HepG2 (cell line): ENCODE results near the gene FHIT. TPM values are rescaled to one million over a fixed set of nuclear protein-coding genes. Genes with fewer than 3 reads are reported as not detected.

ENCODE experiments used
- ATAC-seq: fragments of 200-7000 bp; cut with Tn5 transposase; 3 replicates; pipeline ENCODE4 v1.9.1; 2020; ENCODE audit warnings: mild to moderate bottlenecking, moderate library complexity
- BruUV-seq: library from RNA; stranded (reverse); fragments of 400-500 nt; replicated peaks from 2 replicates; lab custom pipeline; 2021; lab: Mats Ljungman, UMichigan
- CTCF ChIA-PET: fragments of 300-600 bp; formaldehyde crosslinking; extraction: SDS; loops from one replicate; lab custom pipeline; 2021; ENCODE audit warnings: low total read pairs, inconsistent platforms, low intra/inter-chr PET ratio; lab: Yijun Ruan, JAX
- POLR2A ChIA-PET: fragments of 350-600 bp; sonication (Branson Sonifier 250); formaldehyde crosslinking; loops from one replicate; lab custom pipeline; 2020; ENCODE audit warnings: antibody characterized with exemption, inconsistent platforms; lab: Yijun Ruan, JAX
- DNase-seq: peaks from one replicate; pipeline ENCODE4 v3.0.0-alpha.2; 2015; ENCODE audit warnings: low spot score
- FAIRE-seq: peaks from 3 replicates; lab custom pipeline; 2011; peaks lifted over from hg19 to GRCh38; lab: Jason Lieb, UNC
- H2AFZ ChIP-seq: one replicate; pipeline ENCODE4 v1.6.1; 2011; ENCODE audit warnings: low read length, inconsistent platforms
- H3K27ac ChIP-seq: fragments of 300-600 bp; 3 replicates; pipeline ENCODE4 v1.8.0; 2011; ENCODE audit warnings: mixed run types, mild to moderate bottlenecking, mixed read lengths, low read length, inconsistent platforms; ENCODE audit not compliant: insufficient read depth; ENCODE audit errors: extremely low read length
- H3K27me3 ChIP-seq, 2 experiments: fragments of 200-600 bp in 1 of 2; 2 replicates in 1 of 2; 3 replicates in 1 of 2; pipeline versions ENCODE4 v1.6.0 to v1.8.0; 2011; ENCODE audit warnings: low read length in 2 of 2, mild to moderate bottlenecking in 2 of 2, moderate library complexity in 2 of 2, inconsistent platforms in 1 of 2; ENCODE audit not compliant: insufficient read depth in 2 of 2, control insufficient read depth in 1 of 2
- H3K36me3 ChIP-seq, 2 experiments: fragments of 200-600 bp in 1 of 2; replicated peaks in 1 of 2; 2 replicates in 1 of 2; 3 replicates in 1 of 2; pipeline versions ENCODE4 v1.5.1 to v1.8.0; 2011; ENCODE audit warnings: low read length in 2 of 2, inconsistent platforms in 1 of 2; ENCODE audit not compliant: insufficient read depth in 2 of 2, control insufficient read depth in 1 of 2
- H3K4me1 ChIP-seq: 2 replicates; pipeline ENCODE4 v1.5.1; 2012; ENCODE audit warnings: low read length, inconsistent platforms; ENCODE audit not compliant: insufficient read depth
- H3K4me2 ChIP-seq: 2 replicates; pipeline ENCODE4 v1.6.0; 2011; ENCODE audit warnings: low read depth, low read length, inconsistent platforms
- H3K4me3 ChIP-seq, 3 experiments: fragments of 200-600 bp in 1 of 3; sonication (generic), shearing (Covaris generic) in 1 of 3; replicated peaks in 1 of 3; 2 replicates each; pipeline ENCODE4 v1.5.1; 2011 to 2016; ENCODE audit warnings: low read length in 3 of 3, inconsistent platforms in 2 of 3, low read depth in 2 of 3, mild to moderate bottlenecking in 2 of 3, control low read depth in 1 of 3, mixed read lengths in 1 of 3; ENCODE audit not compliant: insufficient read depth in 1 of 3
- H3K79me2 ChIP-seq: one replicate; pipeline ENCODE4 v1.6.1; 2011; ENCODE audit warnings: low read length, inconsistent platforms; ENCODE audit not compliant: insufficient read depth
- H3K9ac ChIP-seq: 2 replicates; pipeline ENCODE4 v1.6.0; 2011; ENCODE audit warnings: mild to moderate bottlenecking, low read depth, low read length, inconsistent platforms; ENCODE audit not compliant: insufficient read depth
- H3K9me3 ChIP-seq: 2 replicates; pipeline ENCODE4 v1.5.1; 2012; ENCODE audit warnings: mild to moderate bottlenecking, low read length
- H4K20me1 ChIP-seq: 2 replicates; pipeline ENCODE4 v1.6.0; 2011; ENCODE audit warnings: inconsistent platforms, mild to moderate bottlenecking, low read length, moderate library complexity; ENCODE audit not compliant: insufficient read depth
- AHR ChIP-seq: IDR thresholded peaks from 2 replicates; pipeline ENCODE4 v1.6.1; 2018; ENCODE audit warnings: missing genetic modification reagents, missing compliant biosample characterization
- CCDC6 ChIP-seq: sonication (generic); formaldehyde crosslinking; IDR thresholded peaks from 2 replicates; pipeline ENCODE4 v1.8.1; 2022; ENCODE audit warnings: mild to moderate bottlenecking, missing genetic modification reagents, moderate library complexity
- JUN ChIP-seq: sonication (generic); formaldehyde crosslinking; IDR thresholded peaks from 2 replicates; pipeline ENCODE4 v1.4.0; 2020; ENCODE audit warnings: mild to moderate bottlenecking, missing genetic modification reagents
- MZF1 ChIP-seq: sonication (generic); formaldehyde crosslinking; IDR thresholded peaks from 2 replicates; pipeline ENCODE4 v1.8.1; 2023; ENCODE audit warnings: mild to moderate bottlenecking, missing genetic modification reagents, borderline replicate concordance
- NR2F2 ChIP-seq: IDR thresholded peaks from 2 replicates; pipeline ENCODE4 v1.6.1; 2012; ENCODE audit warnings: low read depth, inconsistent platforms, borderline replicate concordance
- NRL ChIP-seq: sonication (generic); formaldehyde crosslinking; IDR thresholded peaks from 2 replicates; pipeline ENCODE4 v1.5.0; 2020; ENCODE audit warnings: missing genetic modification reagents, mild to moderate bottlenecking, moderate library complexity, borderline replicate concordance
- RBAK ChIP-seq: sonication (generic); formaldehyde crosslinking; IDR thresholded peaks from 2 replicates; pipeline ENCODE4 v1.5.1; 2020; ENCODE audit warnings: mild to moderate bottlenecking, missing genetic modification reagents
- TCF12 ChIP-seq, 2 experiments: fragments of 450-650 bp in 1 of 2; sonication (generic) in 1 of 2; formaldehyde crosslinking in 1 of 2; IDR thresholded peaks; 2 replicates each; pipeline versions ENCODE4 v1.6.1 to v1.8.0; 2017 to 2022; ENCODE audit warnings: antibody characterized with exemption in 1 of 2, mild to moderate bottlenecking in 1 of 2, missing genetic modification reagents in 1 of 2, moderate library complexity in 1 of 2
- ZFX ChIP-seq: sonication (generic); formaldehyde crosslinking; IDR thresholded peaks from 2 replicates; pipeline ENCODE4 v1.4.0; 2020; ENCODE audit warnings: mild to moderate bottlenecking, low read depth, missing genetic modification reagents, moderate library complexity
- ZMYM3 ChIP-seq: sonication (generic); formaldehyde crosslinking; IDR thresholded peaks from 2 replicates; pipeline ENCODE4 v1.5.1; 2020; ENCODE audit warnings: mild to moderate bottlenecking, missing genetic modification reagents
- ZNF331 ChIP-seq: sonication (generic); formaldehyde crosslinking; IDR thresholded peaks from 2 replicates; pipeline ENCODE4 v1.4.0; 2020; ENCODE audit warnings: missing genetic modification reagents
- WGBS: methylation state at CpG from one replicate; pipeline ENCODE4 v1.1.6; 2017; ENCODE audit warnings: low lambda C conversion rate; 5-methylcytosine and 5-hydroxymethylcytosine counted together
- in situ Hi-C: cut with HindIII; loops from 2 replicates; pipeline ENCODE4 v1.10.0; 2017; ENCODE audit warnings: low pct_unique_long_range_greater_than_20kb; ENCODE audit not compliant: extremely low pct_ligation_motif_present
- intact Hi-C: fragments of 100-400 bp; cut with micrococcal nuclease; formaldehyde crosslinking; loops from one replicate; pipeline ENCODE4 v1.10.0; 2022; ENCODE audit not compliant: unreplicated experiment
- polyA plus RNA-seq, 8 experiments: library from polyadenylated mRNA; depleted of rRNA in 3 of 8; stranded (reverse) in 7 of 8; unstranded in 1 of 8; fragments of >200 nt; fragmentation: Illumina TruSeq in 4 of 8; extraction: Trizol in 4 of 8; gene quantifications; 2 replicates each; pipeline versions ENCODE4 v1.2.1 to v1.2.3, GENCODE V29; 2011 to 2016; ENCODE audit warnings: low read depth in 4 of 8, missing spikeins in 1 of 8, mixed read lengths in 1 of 8; ENCODE audit not compliant: insufficient read depth in 1 of 8
- total RNA-seq, 5 experiments: library from RNA; depleted of rRNA; stranded (reverse); fragments of >200 nt; fragmentation: Illumina TruSeq; extraction: Trizol; gene quantifications; 2 replicates each; pipeline ENCODE4 v1.2.3, GENCODE V29; 2016; ENCODE audit warnings: low read depth in 1 of 5
- TF ChIP-seq, protein P1 (sequence below): sonication (generic); formaldehyde crosslinking; IDR thresholded peaks from 2 replicates; pipeline ENCODE4 v1.8.0; 2022; ENCODE audit warnings: missing genetic modification reagents, mild to moderate bottlenecking, moderate library complexity, borderline replicate concordance
- TF ChIP-seq, protein P2 (sequence below): IDR thresholded peaks from 2 replicates; pipeline ENCODE4 v1.6.1; 2016; ENCODE audit warnings: missing biosample characterization, missing genetic modification reagents, low read depth
- TF ChIP-seq, protein P3 (sequence below): sonication (generic); formaldehyde crosslinking; IDR thresholded peaks from 2 replicates; pipeline ENCODE4 v1.5.1; 2020; ENCODE audit warnings: missing genetic modification reagents, mild to moderate bottlenecking, borderline replicate concordance

The FHIT gene
- total and polyA plus RNA-seq, 2 of the 13 experiments (the other 11 are each of a cell fraction or from before 2014, with no cell fraction given): 4.0 to 4.6 TPM

DNA sequence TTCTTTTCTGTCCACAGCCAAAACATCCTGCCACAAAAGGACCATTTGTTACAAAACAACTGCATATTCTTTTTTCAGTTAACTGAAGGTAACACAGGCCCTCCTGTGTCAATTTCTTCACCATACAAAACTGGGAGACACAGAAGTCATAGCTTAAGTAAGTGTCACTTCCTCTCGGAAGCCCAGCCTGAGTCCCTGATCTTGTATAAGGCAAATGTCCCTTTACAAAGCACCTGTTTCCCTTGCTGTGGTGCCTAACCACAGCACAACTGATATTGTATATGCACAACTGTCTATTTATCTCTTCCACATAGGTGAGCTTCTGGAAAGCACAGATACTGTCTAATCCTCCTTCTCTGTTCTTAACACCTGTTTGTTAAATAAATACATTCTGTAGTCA is 293.7 kb downstream of the FHIT start:
- no peak overlapping the region for H2AFZ ChIP-seq
- no peak overlapping the region for H3K4me2 ChIP-seq
- ATAC-seq (no peak), DNase-seq (no peak), FAIRE-seq (no peak)
- no peaks in the 10 kb centered on the region for H3K36me3 ChIP-seq
- no peak overlapping the region for H3K27ac ChIP-seq
- H3K9me3 ChIP-seq: no peaks in the 10 kb centered on the region
- intact Hi-C loops (no loop called here), in situ Hi-C loops (no loop called here)
- no TSS peak for BruUV-seq
- H3K4me3 ChIP-seq: no peak overlapping the region
- TF ChIP-seq, protein P1, sequence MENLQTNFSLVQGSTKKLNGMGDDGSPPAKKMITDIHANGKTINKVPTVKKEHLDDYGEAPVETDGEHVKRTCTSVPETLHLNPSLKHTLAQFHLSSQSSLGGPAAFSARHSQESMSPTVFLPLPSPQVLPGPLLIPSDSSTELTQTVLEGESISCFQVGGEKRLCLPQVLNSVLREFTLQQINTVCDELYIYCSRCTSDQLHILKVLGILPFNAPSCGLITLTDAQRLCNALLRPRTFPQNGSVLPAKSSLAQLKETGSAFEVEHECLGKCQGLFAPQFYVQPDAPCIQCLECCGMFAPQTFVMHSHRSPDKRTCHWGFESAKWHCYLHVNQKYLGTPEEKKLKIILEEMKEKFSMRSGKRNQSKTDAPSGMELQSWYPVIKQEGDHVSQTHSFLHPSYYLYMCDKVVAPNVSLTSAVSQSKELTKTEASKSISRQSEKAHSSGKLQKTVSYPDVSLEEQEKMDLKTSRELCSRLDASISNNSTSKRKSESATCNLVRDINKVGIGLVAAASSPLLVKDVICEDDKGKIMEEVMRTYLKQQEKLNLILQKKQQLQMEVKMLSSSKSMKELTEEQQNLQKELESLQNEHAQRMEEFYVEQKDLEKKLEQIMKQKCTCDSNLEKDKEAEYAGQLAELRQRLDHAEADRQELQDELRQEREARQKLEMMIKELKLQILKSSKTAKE: no peak
- TF ChIP-seq, protein P2, sequence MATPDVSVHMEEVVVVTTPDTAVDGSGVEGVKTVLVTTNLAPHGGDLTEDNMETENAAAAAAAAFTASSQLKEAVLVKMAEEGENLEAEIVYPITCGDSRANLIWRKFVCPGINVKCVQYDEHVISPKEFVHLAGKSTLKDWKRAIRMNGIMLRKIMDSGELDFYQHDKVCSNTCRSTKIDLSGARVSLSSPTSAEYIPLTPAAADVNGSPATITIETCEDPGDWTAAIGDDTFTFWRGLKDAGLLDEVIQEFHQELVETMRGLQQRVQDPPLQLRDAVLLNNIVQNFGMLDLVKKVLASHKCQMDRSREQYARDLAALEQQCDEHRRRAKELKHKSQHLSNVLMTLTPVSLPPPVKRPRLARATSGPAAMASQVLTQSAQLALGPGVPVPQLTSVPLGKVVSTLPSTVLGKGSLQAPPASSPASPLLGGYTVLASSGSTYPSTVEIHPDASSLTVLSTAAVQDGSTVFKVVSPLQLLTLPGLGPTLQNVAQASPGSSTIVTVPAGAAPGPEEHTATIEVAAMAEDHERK (CRISPR knock-in tag): no peak
- TF ChIP-seq ZFX (no peak), ZMYM3 (CRISPR knock-in tag) (no peak), NRL (CRISPR knock-in tag) (no peak), AHR (CRISPR knock-in tag) (no peak), CCDC6 (no peak), ZNF331 (CRISPR knock-in tag) (no peak), TCF12 (IDR thresholded peaks at IDR 0.05) (no peak), TCF12 (CRISPR knock-in tag; IDR thresholded peaks at IDR 0.05) (no peak), JUN (CRISPR knock-in tag) (no peak), MZF1 (CRISPR knock-in tag) (no peak), RBAK (CRISPR knock-in tag) (no peak), NR2F2 (no peak)
- TF ChIP-seq, protein P3, sequence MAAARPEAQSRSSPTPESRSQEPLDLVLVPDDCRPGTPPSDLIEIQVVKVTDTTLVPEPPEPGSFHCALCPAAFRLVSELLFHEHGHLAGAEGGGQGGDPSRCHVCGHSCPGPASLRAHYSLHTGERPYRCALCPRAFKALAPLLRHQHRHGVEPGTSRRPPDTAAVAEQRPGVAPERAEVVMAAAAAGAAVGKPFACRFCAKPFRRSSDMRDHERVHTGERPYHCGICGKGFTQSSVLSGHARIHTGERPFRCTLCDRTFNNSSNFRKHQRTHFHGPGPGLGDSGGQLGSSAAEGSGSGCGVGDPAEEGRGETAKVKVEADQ (CRISPR knock-in tag): no peak
- ChIA-PET CTCF (no interaction called here), POLR2A (no interaction called here)
- H3K27me3 ChIP-seq: no peaks in the 10 kb centered on the region
- no peaks in the 10 kb centered on the region for H3K4me1 ChIP-seq
- no peak overlapping the region for H3K9ac ChIP-seq
- 0 out of 2 replicates have a peak, but pooled peaks cover 2% of the 10 kb centered on the region for H4K20me1 ChIP-seq
- H3K79me2 ChIP-seq: no peaks in the 10 kb centered on the region
- WGBS: 100% methylated on average over 1 of the region's 1 CpG
